Measurements from ENCODE around the gene MMAB.

Gene MMAB

GRCh38 chr12:109573029-109573913 is at the start of gene MMAB, which contains the start of gene MVK:
TSS of gene MMAB (minus strand) at chr12:109573504. CDS start at chr12:109573480, 24 bp downstream.
TSS of gene MVK (plus strand) at chr12:109573794. CDS start at chr12:109574823, 1,029 bp downstream.
- peak; percentile 100 for DNase-seq (ENCODE audit: low spot score)

DNA sequence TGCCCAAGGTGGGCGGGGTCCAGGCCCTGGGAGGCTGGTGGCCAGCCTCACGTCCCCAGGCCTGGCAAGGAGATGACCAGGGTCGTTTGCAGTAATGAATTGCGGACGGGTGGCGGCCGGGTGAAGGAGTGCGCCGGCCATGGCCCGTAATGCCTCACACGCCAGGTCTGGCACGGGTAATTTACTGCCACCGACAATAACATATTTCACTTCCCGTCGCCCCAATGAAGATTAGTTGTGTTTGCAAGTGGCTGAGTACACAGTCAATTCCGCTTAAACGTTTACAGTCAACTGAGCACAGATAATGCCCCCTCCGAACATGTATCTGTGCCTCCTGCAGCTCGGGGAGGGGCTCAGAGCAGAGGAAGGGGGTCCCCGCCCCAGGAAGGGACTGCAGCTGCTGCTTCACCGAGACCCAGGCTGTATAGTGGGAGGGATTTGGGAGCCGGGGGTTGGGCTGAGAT is 48.6 kb upstream of the MMAB start:
- DNase-seq (ENCODE audit: low spot score) = no peak

- DNase-seq (ENCODE audit: low spot score) = no peak
These were observed 47.9 kb upstream of the MMAB start for GRCh38 chr12:109621211-109621694.

DNA sequence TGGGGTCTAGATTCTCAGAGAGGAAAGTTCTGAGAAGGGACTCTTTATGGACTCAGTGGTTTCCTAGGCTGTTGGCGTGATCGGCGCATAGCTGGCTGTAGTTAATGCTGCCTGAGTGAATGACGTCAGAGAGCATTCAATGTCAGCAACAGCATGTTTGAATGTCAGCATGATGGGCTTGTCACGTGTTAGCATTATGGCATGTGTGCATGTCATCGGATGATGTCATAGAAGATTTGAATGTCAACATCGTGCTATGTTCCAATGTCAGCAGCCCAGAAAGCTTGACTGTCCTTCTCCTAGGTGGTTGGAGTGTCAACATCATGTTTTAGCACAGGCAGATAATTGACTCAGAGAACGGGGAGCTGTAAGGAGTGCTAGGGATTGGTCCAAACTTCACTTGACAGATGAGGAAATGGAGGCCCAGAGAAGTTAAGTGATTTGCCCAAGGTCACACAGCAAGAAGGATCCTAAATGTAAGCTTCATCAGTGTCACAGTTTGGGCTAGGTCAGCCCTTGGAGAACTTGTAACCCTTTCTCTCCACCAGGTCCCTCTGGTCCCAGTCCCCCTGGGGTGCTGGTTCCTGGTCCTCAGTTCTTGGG is 45.8 kb upstream of the MMAB start:
- DNase-seq (ENCODE audit: low spot score) = no peak

- DNase-seq (ENCODE audit: low spot score) = no peak
These were observed 44.8 kb upstream of the MMAB start for GRCh38 chr12:109618082-109618481.

GRCh38 chr12:109617491-109617890 is 44.2 kb upstream of the MMAB start:
- DNase-seq (ENCODE audit: low spot score) = no peak

DNA sequence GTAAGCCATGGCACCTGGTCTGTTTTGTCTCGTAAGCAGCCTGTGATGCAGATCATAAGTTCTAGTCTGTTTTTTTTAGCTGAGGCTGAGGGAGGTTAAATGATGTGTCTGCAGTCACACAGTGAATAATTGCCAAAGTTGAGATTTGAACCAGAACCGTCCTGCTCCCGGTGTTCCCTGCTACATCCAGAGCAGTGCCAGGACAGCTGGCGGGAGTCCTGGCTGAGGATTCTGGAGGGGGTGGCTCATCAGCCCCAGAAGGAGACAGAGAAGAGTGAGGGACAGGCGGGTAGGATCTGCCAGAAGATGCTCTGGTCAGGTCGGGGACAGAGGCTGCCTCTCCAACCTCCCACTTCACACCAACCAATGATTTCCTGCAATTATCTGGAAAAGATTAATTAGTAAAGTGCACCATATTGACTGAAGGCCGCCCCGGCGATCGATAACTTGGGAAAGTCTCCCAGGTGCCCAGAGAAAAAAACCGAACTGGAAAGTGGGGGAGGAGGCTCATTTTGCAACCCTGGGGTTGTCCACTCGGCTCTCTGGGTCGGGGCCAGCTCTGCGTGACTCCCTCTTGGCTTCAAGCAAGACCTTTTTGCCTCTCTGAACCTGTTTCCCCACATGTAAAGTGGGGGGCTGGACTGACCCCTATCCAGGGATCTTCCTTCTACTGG is 42.4 kb upstream of the MMAB start:
- no peak for DNase-seq (ENCODE audit: low spot score)

DNA sequence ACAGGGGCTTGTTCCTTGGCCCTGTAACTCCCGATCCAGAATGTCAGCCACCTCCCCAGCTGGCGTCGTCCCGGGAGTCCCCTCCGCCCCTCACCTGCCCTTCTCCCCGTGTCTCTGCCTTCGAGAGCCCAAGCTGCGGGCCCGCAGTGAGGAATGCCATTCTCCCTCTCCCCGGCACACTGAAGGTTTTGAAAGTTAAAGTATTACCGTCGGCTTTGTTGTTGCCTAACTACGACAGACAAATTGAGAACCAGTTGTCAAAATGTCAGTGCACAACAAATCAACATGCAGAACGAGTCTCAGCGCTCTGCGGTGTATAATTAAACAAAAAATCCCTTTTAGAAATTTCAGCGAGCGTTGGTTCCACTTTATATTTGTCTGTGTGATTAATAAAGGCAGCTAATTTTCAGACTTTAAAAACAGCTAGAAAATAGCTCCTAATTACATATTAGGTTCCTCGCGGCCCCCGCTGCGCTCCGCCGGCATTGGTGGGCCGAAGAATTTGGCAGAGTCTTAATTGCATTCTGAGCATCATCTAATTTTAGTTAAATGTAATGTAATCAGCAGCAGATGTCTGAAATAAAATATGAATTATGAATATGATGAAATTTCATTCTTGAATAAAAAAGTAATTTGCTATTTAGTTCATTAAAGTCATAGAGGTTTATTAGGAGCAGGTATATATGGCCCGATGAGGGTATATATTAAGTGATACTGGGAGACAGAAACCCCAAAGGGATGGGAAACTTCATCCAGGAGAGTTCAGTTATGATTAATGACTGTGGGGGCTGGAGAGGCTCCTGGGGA is 40.5 kb upstream of the MMAB start:
- DNase-seq (ENCODE audit: low spot score) = no peak

- DNase-seq (ENCODE audit: low spot score) = peak; percentile 41
These were observed 39.7 kb upstream of the MMAB start for GRCh38 chr12:109612975-109613502.

- no peak for DNase-seq (ENCODE audit: low spot score)
These were observed 38.7 kb upstream of the MMAB start for GRCh38 chr12:109612003-109612402.

DNA sequence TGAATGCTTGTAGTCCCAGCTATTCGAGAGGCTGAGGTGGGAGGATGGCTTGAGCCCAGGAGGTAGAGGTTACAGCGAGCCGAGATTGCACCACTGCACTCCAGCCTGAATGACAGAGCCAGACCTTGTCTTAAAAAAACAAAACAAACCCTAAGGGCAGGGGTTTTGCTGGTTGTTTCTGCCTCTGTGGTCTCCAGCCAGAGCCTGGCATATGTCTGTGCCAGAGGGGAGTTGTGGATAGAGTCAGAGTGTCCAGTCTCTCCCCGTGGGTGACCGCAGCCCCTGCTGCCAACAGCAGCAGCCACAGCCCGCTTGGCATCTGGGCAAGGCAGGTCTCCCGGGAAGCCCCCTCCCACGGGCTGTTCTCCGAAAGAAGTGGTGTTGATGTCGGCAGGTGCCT is 37.9 kb upstream of the MMAB start:
- no peak for DNase-seq (ENCODE audit: low spot score)

DNA sequence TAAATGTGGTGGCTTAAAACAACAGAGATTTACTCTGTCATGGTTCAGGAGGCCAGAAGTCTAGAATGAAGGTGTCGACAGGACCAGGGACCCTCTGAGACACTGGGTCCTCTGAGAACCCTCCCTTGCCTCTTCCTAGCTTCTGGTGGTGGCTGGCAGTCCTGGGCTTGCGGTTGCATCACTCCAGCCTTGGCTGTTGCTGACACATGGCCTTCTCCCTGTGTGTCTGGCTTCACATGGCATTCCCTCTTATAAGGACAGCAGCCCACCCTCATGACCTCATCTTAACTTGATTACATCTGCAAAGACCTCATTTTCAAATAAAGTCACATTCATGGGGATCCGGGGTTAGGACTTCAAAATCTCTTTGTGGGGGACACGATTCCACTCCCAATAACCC is 37.2 kb upstream of the MMAB start:
- no peak for DNase-seq (ENCODE audit: low spot score)

GRCh38 chr12:109609342-109609741 is 36.0 kb upstream of the MMAB start:
- DNase-seq (ENCODE audit: low spot score) = no peak

DNA sequence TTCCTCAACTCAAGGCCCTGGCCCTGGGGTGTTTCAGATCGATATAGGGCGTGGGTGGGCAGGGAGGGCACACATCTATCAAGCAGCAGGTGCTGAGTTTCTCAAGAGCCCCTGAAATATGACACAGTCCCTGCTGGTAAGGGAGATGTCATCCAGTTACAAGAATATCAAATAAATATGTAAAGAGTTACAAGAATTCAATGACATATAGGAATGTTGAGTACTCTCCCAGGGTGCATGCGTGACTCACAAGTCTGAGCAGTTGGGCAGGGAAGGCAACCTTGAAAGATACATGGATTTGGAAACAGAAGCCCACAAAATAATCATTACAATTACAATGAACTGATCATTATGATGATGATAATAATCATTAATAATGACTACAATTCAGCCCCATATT is 35.5 kb upstream of the MMAB start:
- no peak for DNase-seq (ENCODE audit: low spot score)

DNA sequence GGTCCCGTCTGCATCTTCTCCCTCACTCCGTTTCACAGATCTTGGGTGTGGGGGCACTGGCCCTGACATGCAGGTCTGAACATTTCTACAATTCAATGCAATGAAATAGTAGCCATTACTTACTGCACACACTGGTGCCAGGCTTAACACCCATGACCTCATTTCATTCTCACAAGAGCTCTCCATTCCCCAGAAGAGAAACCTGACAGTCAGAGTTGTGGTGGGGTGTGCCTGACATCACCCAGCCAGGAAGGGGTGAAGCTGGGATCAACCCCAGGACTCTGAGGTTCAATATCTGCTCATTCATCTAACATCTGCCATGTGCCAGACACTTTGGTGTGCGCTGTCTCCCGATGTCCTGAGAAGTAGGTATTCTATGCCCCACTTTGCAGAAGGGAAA is 35.0 kb upstream of the MMAB start:
- no peak for DNase-seq (ENCODE audit: low spot score)

DNA sequence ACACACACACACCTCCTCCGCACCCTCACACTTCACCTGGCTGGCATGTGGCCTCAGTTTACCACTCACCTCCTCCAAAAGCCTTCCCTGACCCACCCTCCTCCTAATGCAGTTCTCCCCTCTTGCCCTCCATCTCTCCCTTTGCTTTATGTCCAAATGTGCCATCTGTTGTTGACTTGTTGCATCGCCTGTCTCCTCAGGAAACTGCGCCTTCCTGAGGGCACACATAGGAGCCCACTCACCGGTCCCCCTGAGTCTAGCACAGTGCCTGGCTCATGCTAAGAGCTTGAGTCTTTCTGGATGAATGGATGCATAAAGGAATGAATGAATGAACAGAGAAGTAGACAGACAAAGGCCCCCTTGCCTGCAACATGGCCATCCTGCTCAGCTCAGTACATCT is 34.3 kb upstream of the MMAB start:
- DNase-seq (ENCODE audit: low spot score) = no peak

- no peak for DNase-seq (ENCODE audit: low spot score)
These were observed 33.2 kb upstream of the MMAB start for GRCh38 chr12:109606320-109607028.

DNA sequence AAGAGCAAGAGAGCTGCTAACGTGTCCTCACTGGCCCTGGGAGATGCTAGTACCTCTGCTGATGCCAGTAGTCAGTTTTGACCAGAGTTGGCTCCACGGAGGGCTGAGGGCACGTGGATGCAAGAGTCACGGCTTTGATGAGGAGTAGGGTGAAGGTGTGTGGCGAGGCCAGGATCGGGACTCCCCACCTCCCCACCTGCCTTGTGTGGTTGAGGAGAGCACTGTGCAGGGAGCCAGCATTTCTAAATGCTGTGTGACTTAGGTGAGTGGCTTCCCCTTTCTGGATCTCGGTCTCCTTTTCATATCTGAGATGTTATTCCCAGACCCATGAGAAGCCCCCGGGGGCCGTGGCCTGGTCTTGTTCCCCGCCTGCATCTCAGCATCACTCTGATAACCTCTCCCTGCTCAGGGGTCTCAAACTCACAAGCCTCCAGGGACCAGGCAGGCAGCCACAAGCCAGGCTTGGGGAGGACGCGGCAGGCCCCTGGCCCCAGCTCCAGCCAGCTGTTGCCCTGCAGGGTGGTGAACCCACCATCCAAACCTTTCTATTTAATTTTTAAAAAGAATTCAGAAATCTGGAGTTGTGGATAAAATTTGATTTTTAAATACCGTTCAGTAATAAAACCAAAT is 32.4 kb upstream of the MMAB start:
- DNase-seq (ENCODE audit: low spot score) = no peak

GRCh38 chr12:109605016-109605415 is 31.7 kb upstream of the MMAB start:
- DNase-seq (ENCODE audit: low spot score) = no peak

DNA sequence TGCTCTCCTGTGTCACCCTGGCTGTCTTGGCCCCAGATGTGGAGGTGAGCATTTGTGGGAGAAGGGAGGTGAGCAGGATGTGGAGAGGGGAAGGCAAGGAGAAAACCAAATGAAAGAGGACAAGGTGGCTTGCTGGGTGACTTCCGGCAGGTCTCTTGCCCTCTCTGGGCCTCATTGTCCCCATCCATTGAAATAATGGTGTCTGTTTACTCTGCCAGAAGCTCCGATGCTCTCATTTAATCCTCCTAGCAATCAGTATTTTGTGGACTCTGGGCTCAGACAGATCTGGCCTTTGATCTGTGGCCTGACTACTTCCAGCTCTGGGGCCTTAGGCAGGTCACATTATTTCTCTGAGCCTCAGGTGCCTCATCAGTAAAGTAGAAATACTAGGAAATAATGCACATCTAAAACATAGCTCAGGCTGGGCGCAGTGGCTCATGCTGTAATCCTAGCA is 30.9 kb upstream of the MMAB start:
- no peak for DNase-seq (ENCODE audit: low spot score)
